Calu3 (cell line): ENCODE results near the gene CLEC9A. TPM values are rescaled to one million over a fixed set of nuclear protein-coding genes. Genes with fewer than 3 reads are reported as not detected.

Source experiments
- BruUV-seq: library from RNA; stranded (reverse); fragments of 400-500 nt; replicated peaks from 2 replicates; lab custom pipeline; 2021; lab: Mats Ljungman, UMichigan
- CTCF ChIA-PET: fragments of 300-600 bp; sonication (Branson Sonifier 250); formaldehyde crosslinking; loops from one replicate; lab custom pipeline; 2022; ENCODE audit warnings: antibody characterized with exemption; lab: Charles Lee
- DNase-seq: peaks from one replicate; pipeline ENCODE4 v3.0.0; 2022
- H3K27ac Mint-ChIP-seq: one replicate; pipeline ENCODE4 v1.8.0; 2022; ENCODE audit warnings: mixed read lengths; ENCODE audit not compliant: unreplicated experiment
- H3K27me3 Mint-ChIP-seq: one replicate; pipeline ENCODE4 v1.8.0; 2022; ENCODE audit warnings: mixed read lengths; ENCODE audit not compliant: unreplicated experiment
- H3K36me3 Mint-ChIP-seq: one replicate; pipeline ENCODE4 v1.8.0; 2022; ENCODE audit warnings: mild to moderate bottlenecking, moderate library complexity, mixed read lengths; ENCODE audit not compliant: insufficient read depth, unreplicated experiment
- H3K4me1 Mint-ChIP-seq: one replicate; pipeline ENCODE4 v1.8.0; 2022; ENCODE audit warnings: mild to moderate bottlenecking, low read depth, mixed read lengths; ENCODE audit not compliant: unreplicated experiment
- H3K4me3 Mint-ChIP-seq: one replicate; pipeline ENCODE4 v1.8.0; 2022; ENCODE audit warnings: mild to moderate bottlenecking, low read depth, moderate library complexity, mixed read lengths; ENCODE audit not compliant: unreplicated experiment
- H3K9me3 Mint-ChIP-seq: one replicate; pipeline ENCODE4 v1.8.0; 2022; ENCODE audit warnings: low read depth, mixed read lengths; ENCODE audit not compliant: unreplicated experiment
- CTCF ChIP-seq: fragments of 200-600 bp; IDR thresholded peaks from one replicate; pipeline ENCODE4 v1.8.0; 2022; ENCODE audit warnings: antibody characterized with exemption; ENCODE audit not compliant: unreplicated experiment
- intact Hi-C: fragments of 100-400 bp; cut with micrococcal nuclease; formaldehyde crosslinking; loops from one replicate; pipeline ENCODE4 v1.10.0; 2022; ENCODE audit not compliant: unreplicated experiment
- total RNA-seq: library from RNA; stranded (reverse); gene quantifications from 2 replicates; pipeline ENCODE4 v1.2.3, GENCODE V29; 2022

Gene CLEC9A
- total RNA-seq, 1 experiment from 2014 or later = not detected

- Mint-ChIP-seq H3K27ac (no peak overlapping the region), H3K9me3 (no peaks in the 10 kb centered on the region), H3K4me1 (no peaks in the 10 kb centered on the region), H3K4me3 (no peak overlapping the region), H3K36me3 (no peaks in the 10 kb centered on the region), H3K27me3 (peaks cover 29% of the 10 kb centered on the region)
- CTCF ChIA-PET = no interaction called here
- intact Hi-C loops = no loop called here
- BruUV-seq = no TSS peak
- no peak for TF ChIP-seq CTCF
- DNase-seq = no peak
Observed at GRCh38 chr12:10042167-10042566, 11.7 kb downstream of the CLEC9A start.

GRCh38 chr12:10048526-10048925 lies 18.0 kb downstream of the CLEC9A start:
- Mint-ChIP-seq H3K4me1 (no peaks in the 10 kb centered on the region), H3K4me3 (no peak overlapping the region), H3K9me3 (no peaks in the 10 kb centered on the region), H3K27me3 (peaks cover 22% of the 10 kb centered on the region), H3K36me3 (no peaks in the 10 kb centered on the region), H3K27ac (no peak overlapping the region)
- intact Hi-C loops = no loop called here
- no peak for DNase-seq
- CTCF ChIA-PET = interaction anchor here (0.6 to 1.2 kb wide), 2 partner anchors 10 to 39 kb away, joined by 4 to 5 read pairs; no protein-coding TSS in a partner anchor
- TF ChIP-seq CTCF = no peak
- no TSS peak for BruUV-seq

- Mint-ChIP-seq H3K36me3 (no peaks in the 10 kb centered on the region), H3K27ac (no peak overlapping the region), H3K9me3 (no peaks in the 10 kb centered on the region), H3K4me1 (no peaks in the 10 kb centered on the region), H3K27me3 (no peaks in the 10 kb centered on the region), H3K4me3 (no peak overlapping the region)
- no peak for TF ChIP-seq CTCF
- CTCF ChIA-PET = no interaction called here
- no TSS peak for BruUV-seq
- no peak for DNase-seq
- intact Hi-C loops = no loop called here
Observed at GRCh38 chr12:10052193-10052913, 21.9 kb downstream of the CLEC9A start.

- Mint-ChIP-seq H3K27ac (no peak overlapping the region), H3K4me3 (no peak overlapping the region), H3K4me1 (no peaks in the 10 kb centered on the region), H3K9me3 (no peaks in the 10 kb centered on the region), H3K27me3 (no peaks in the 10 kb centered on the region), H3K36me3 (no peaks in the 10 kb centered on the region)
- no peak for TF ChIP-seq CTCF
- no peak for DNase-seq
- CTCF ChIA-PET = no interaction called here
- intact Hi-C loops = no loop called here
- no TSS peak for BruUV-seq
Observed at GRCh38 chr12:10058387-10058786, 27.9 kb downstream of the CLEC9A start.
